ENCODE measurements around the gene ZEB2.

- TF ChIP-seq POLR2A (IDR thresholded peaks at IDR 0.05), result no peak
- TF ChIP-seq CTCF (IDR thresholded peaks at IDR 0.05), result peak in 1 of 6 experiments; percentile 20
Measured at GRCh38 chr2:144452169-144452988, 67.5 kb downstream of the ZEB2 start.

All from thyroid gland (tissue), 4 donors.